ENCODE results near the gene GNB1.

GNB1 gene

GRCh38 chr1:1779691-1780597 is 110.9 kb downstream of the GNB1 start:
- peak; percentile 68 for DNase-seq

GRCh38 chr1:1779320-1779675 is 111.6 kb downstream of the GNB1 start:
- no peak for DNase-seq

GRCh38 chr1:1778663-1779319 is 112.1 kb downstream of the GNB1 start:
- DNase-seq = peak; percentile 89

- DNase-seq = peak; percentile 76
These were observed 112.8 kb downstream of the GNB1 start, which contains the start of gene NADK for GRCh38 chr1:1777950-1778662. NADK (minus strand) TSS chr1:1778470; CDS start chr1:1765406, 13,064 bp downstream.

- no peak for DNase-seq
These were observed 113.3 kb downstream of the GNB1 start for GRCh38 chr1:1777583-1777899.

- DNase-seq = no peak
These were observed 114.0 kb downstream of the GNB1 start for GRCh38 chr1:1776672-1777582.

GRCh38 chr1:1775327-1776226 is 115.3 kb downstream of the GNB1 start:
- DNase-seq = no peak

- DNase-seq = no peak
These were observed 117.0 kb downstream of the GNB1 start for GRCh38 chr1:1773874-1774273.

- DNase-seq = no peak
These were observed 119.8 kb downstream of the GNB1 start for GRCh38 chr1:1771096-1771495.

GRCh38 chr1:1770102-1770501 is 120.8 kb downstream of the GNB1 start:
- DNase-seq = no peak

- DNase-seq = no peak
These were observed 122.5 kb downstream of the GNB1 start for GRCh38 chr1:1768249-1768992.

- DNase-seq = no peak
These were observed 125.9 kb downstream of the GNB1 start for GRCh38 chr1:1764876-1765470.

GRCh38 chr1:1763657-1764621 is 126.9 kb downstream of the GNB1 start:
- no peak for DNase-seq

- DNase-seq = no peak
These were observed 129.1 kb downstream of the GNB1 start for GRCh38 chr1:1761504-1762376.

GRCh38 chr1:1760715-1761114 is 130.2 kb downstream of the GNB1 start:
- no peak for DNase-seq

GRCh38 chr1:1760345-1760650 is 130.6 kb downstream of the GNB1 start:
- DNase-seq = no peak

- no peak for DNase-seq
These were observed 131.2 kb downstream of the GNB1 start for GRCh38 chr1:1759456-1760344.

Data from stimulated activated CD4-positive, alpha-beta T cell treated with anti-CD3 and anti-CD28 coated beads, Interleukin-15, amount 100 ng/mL, for 24 hours (primary cell).